SK-N-SH treated with all-trans-retinoic acid at 6 μM for 48 hours (cell line): ENCODE data around the gene UCN3.

ENCODE experiments used
- ARNTL ChIP-seq: fragments of 450-650 bp; formaldehyde crosslinking; IDR thresholded peaks from 2 replicates; pipeline ENCODE4 v1.5.0; 2020; ENCODE audit warnings: low read depth, mild to moderate bottlenecking, moderate library complexity, borderline replicate concordance
- CSDC2 ChIP-seq: fragments of 250-450 bp; sonication (Bioruptor Pico); IDR thresholded peaks from 2 replicates; pipeline ENCODE4 v1.5.0; 2020; ENCODE audit warnings: mild to moderate bottlenecking, moderate library complexity
- RARB ChIP-seq: fragments of 250-450 bp; sonication (Bioruptor Pico); IDR thresholded peaks from 2 replicates; pipeline ENCODE4 v1.8.0; 2021; ENCODE audit warnings: mild to moderate bottlenecking, moderate library complexity
- SNAI2 ChIP-seq: fragments of 250-450 bp; sonication (Bioruptor Pico); IDR thresholded peaks from 2 replicates; pipeline ENCODE4 v1.5.0; 2020; ENCODE audit warnings: mild to moderate bottlenecking, moderate library complexity
- TCF4 ChIP-seq: fragments of 250-450 bp; sonication (Bioruptor Pico); IDR thresholded peaks from 2 replicates; pipeline ENCODE4 v1.8.0; 2021; ENCODE audit warnings: mild to moderate bottlenecking, moderate library complexity, borderline replicate concordance
- TOX ChIP-seq: fragments of 250-450 bp; sonication (Bioruptor Pico); IDR thresholded peaks from 2 replicates; pipeline ENCODE4 v1.8.0; 2021; ENCODE audit warnings: mild to moderate bottlenecking, moderate library complexity, borderline replicate concordance
- ZNF565 ChIP-seq: fragments of 450-650 bp; formaldehyde crosslinking; conservative IDR thresholded peaks from 2 replicates; pipeline ENCODE4 v1.5.0; 2020; ENCODE audit warnings: low read depth, mild to moderate bottlenecking, moderate library complexity
- ZNF8 ChIP-seq: fragments of 450-650 bp; formaldehyde crosslinking; IDR thresholded peaks from 2 replicates; pipeline ENCODE4 v1.5.0; 2020; ENCODE audit warnings: mild to moderate bottlenecking, moderate library complexity
- TF ChIP-seq, protein P1 (sequence below): fragments of 250-450 bp; sonication (Bioruptor Pico); IDR thresholded peaks from 2 replicates; pipeline ENCODE4 v1.8.0; 2020; ENCODE audit warnings: mild to moderate bottlenecking, moderate library complexity, borderline replicate concordance
- TF ChIP-seq, protein P2 (sequence below): fragments of 250-450 bp; sonication (Bioruptor Pico); IDR thresholded peaks from 2 replicates; pipeline ENCODE4 v1.5.1; 2020; ENCODE audit warnings: low read depth, mild to moderate bottlenecking, moderate library complexity

DNA sequence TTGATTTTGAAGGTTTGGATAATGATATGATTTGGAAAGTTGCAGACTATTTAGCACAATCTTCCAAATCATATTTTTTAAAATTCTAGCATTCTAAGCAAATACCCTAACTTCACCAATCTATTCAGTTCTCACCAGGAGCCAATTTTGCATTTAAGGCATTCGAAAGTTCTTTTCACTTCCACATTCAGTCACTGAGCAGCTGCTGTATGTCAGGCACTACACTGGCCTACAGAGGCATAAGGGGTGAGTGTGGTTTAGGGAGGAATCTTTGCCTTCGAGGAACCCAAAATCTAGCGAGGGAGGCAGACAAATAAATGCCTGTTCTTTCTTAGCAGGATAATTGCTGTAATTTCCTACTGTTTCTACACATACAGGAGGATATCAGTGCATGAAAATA, 10.7 kb upstream of the UCN3 start:
- TF ChIP-seq SNAI2 = no peak
- TF ChIP-seq ZNF8 (CRISPR knock-in tag) = no peak
- TF ChIP-seq, protein P1, sequence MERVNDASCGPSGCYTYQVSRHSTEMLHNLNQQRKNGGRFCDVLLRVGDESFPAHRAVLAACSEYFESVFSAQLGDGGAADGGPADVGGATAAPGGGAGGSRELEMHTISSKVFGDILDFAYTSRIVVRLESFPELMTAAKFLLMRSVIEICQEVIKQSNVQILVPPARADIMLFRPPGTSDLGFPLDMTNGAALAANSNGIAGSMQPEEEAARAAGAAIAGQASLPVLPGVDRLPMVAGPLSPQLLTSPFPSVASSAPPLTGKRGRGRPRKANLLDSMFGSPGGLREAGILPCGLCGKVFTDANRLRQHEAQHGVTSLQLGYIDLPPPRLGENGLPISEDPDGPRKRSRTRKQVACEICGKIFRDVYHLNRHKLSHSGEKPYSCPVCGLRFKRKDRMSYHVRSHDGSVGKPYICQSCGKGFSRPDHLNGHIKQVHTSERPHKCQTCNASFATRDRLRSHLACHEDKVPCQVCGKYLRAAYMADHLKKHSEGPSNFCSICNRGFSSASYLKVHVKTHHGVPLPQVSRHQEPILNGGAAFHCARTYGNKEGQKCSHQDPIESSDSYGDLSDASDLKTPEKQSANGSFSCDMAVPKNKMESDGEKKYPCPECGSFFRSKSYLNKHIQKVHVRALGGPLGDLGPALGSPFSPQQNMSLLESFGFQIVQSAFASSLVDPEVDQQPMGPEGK (CRISPR knock-in tag) = no peak
- no peak for TF ChIP-seq TCF4 (CRISPR knock-in tag)
- TF ChIP-seq ARNTL = no peak
- no peak for TF ChIP-seq RARB (CRISPR knock-in tag)
- TF ChIP-seq, protein P2, sequence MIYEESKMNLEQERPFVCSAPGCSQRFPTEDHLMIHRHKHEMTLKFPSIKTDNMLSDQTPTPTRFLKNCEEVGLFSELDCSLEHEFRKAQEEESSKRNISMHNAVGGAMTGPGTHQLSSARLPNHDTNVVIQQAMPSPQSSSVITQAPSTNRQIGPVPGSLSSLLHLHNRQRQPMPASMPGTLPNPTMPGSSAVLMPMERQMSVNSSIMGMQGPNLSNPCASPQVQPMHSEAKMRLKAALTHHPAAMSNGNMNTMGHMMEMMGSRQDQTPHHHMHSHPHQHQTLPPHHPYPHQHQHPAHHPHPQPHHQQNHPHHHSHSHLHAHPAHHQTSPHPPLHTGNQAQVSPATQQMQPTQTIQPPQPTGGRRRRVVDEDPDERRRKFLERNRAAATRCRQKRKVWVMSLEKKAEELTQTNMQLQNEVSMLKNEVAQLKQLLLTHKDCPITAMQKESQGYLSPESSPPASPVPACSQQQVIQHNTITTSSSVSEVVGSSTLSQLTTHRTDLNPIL (CRISPR knock-in tag) = no peak
- no peak for TF ChIP-seq TOX (CRISPR knock-in tag)
- TF ChIP-seq CSDC2 (CRISPR knock-in tag) = no peak
- TF ChIP-seq ZNF565 = no peak
